Measurements from ENCODE around the gene MAPK11.

The MAPK11 gene

GRCh38 chr22:50293441-50294318 lies 23.5 kb upstream of the MAPK11 start:
- peak; percentile 79 for DNase-seq (ENCODE audit: low spot score)

DNA sequence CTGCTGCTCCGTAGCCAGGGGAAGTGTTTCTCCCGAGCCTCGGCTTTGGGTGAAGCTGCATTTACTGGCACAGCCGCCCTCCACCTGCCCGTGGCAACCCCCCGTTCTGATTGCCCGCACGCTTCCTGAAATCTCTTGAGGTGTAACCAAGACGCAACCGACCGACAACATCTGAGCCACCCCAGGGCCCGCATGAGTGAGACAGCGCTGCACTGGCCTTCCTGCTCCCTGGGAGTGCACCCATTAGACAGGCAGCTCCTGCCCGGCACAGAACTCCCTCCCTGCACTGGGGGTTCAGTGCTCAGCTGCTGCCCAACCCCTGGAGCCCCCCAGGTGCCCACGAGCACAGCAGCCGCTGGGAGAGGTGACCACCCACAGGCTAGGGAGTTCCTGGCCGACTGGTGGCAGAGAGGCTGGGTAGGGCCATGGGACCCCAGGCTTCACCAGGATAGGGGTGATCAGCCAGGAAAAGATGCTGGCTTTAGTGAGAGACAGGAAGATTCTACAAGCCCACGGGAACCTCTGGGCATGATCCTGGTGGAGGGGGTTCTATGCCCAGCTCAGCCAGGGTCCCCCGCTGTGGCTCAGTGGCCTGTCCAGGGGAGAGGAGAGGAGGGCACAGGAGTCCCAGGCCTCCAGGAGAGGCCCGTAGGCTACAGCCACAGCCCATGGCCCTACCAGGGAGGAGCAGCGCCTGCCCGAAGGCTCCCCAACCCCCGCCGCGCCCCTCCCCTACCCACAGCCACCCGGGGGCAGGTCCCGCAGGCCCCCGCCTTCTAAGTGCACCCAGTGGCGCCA lies 22.7 kb upstream of the MAPK11 start:
- no peak for DNase-seq (ENCODE audit: low spot score)

GRCh38 chr22:50289942-50290630 lies 19.9 kb upstream of the MAPK11 start:
- no peak for DNase-seq (ENCODE audit: low spot score)

- DNase-seq (ENCODE audit: low spot score): no peak
Measured at GRCh38 chr22:50289151-50289941, 19.2 kb upstream of the MAPK11 start.

- no peak for DNase-seq (ENCODE audit: low spot score)
Measured at GRCh38 chr22:50287731-50288130, 17.6 kb upstream of the MAPK11 start.

- no peak for DNase-seq (ENCODE audit: low spot score)
Measured at GRCh38 chr22:50286701-50287318, 16.6 kb upstream of the MAPK11 start.

- no peak for DNase-seq (ENCODE audit: low spot score)
Measured at GRCh38 chr22:50286275-50286674, 16.1 kb upstream of the MAPK11 start.

GRCh38 chr22:50285568-50286229 lies 15.5 kb upstream of the MAPK11 start:
- no peak for DNase-seq (ENCODE audit: low spot score)

GRCh38 chr22:50284479-50284878 lies 14.3 kb upstream of the MAPK11 start:
- no peak for DNase-seq (ENCODE audit: low spot score)

DNA sequence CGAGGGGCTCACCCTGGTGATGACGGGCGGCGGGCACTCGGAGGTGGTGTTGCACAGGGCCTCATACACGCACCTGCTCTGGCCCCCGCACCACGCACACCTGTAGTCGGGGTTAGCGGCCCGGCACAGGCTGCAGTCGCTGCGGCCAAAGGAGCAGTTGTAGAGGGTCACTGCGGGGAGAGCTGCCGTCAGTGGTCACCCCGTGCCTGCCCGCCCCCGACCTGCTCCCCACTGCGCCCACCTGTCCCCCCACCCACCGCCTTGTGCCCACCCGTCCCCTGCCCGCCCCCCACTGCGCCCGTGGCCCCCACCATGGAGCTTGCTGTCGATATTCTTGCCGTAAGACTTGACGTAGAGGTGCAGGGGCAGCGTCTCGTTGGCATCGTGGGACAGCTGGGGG lies 13.6 kb upstream of the MAPK11 start:
- DNase-seq (ENCODE audit: low spot score): no peak

DNA sequence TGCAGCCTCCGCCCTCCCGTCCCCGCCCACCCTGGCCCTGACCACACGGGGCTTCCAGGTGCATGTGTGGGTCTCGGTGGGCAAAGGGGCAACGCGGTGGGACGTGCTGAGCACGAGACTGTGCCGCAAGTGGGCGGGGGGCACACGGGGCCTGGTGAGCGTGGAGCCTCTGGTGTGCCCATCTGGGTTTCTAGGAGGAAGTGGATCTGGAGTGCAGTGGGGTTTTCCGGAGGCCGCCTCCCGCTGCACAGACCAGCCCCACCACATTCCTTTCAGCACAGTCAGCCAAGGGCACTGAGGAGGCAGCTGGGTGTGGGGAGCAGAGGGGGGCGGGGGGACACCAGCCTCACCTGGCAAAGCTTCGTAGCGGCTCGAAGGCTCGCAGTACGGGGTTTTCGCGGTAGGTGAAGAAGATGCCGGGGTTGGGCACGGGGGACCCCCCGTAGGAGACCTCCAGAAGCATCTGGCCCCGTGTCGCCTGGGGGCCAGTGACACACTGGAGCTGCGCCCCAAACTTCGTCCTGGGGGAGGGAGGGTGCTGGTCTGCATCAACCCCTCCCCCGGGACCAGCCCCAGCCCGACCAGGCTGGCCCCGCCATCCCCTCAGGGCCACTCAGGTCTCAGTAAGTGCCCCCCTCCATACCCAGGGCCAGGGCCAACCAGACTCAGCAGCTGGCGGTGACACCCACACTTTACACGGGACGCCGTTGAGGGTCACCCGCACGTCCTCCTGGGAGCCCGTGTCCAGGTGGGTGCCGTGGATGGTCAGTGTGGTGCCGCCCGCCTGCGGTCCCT lies 12.4 kb upstream of the MAPK11 start:
- DNase-seq (ENCODE audit: low spot score): peak; percentile 82

- DNase-seq (ENCODE audit: low spot score): no peak
Measured at GRCh38 chr22:50281957-50282356, 11.8 kb upstream of the MAPK11 start.

- no peak for DNase-seq (ENCODE audit: low spot score)
Measured at GRCh38 chr22:50281384-50281760, 11.2 kb upstream of the MAPK11 start.

GRCh38 chr22:50280708-50281383 lies 10.7 kb upstream of the MAPK11 start:
- DNase-seq (ENCODE audit: low spot score): no peak

GRCh38 chr22:50280022-50280707 lies 10.0 kb upstream of the MAPK11 start:
- DNase-seq (ENCODE audit: low spot score): no peak

DNA sequence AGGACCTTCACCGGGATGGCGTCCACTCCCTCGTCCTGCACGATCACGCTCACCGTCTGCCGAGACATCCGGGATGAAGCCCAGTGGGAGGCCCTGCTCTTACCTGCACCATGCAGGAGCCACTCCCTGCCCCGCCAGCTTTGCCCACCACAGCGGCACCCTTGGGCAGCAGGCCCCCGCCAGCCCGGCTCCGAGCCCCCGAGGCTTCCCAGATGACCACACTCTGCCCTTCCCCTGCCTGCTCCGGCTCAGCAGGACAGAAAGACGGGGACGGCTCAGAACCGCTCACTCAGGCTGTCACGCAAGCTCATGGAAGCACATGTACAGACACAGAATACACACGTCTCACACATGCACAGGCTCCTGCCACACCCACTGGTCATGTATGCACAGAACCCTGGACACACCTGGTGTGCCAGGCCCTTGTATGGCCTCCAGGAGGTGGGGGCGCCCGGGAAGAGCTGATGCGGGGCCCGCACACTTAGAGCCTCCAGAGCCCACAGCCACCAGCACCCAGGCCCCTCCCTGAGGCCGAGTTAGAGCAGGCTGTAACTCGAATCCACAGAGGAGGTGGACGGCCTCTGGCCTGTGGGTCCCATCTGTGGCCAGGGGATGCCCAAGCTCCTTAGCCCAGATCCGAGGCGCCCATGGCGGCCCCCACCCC lies 8.9 kb upstream of the MAPK11 start:
- no peak for DNase-seq (ENCODE audit: low spot score)

GRCh38 chr22:50278461-50278860 lies 8.3 kb upstream of the MAPK11 start:
- no peak for DNase-seq (ENCODE audit: low spot score)

DNA sequence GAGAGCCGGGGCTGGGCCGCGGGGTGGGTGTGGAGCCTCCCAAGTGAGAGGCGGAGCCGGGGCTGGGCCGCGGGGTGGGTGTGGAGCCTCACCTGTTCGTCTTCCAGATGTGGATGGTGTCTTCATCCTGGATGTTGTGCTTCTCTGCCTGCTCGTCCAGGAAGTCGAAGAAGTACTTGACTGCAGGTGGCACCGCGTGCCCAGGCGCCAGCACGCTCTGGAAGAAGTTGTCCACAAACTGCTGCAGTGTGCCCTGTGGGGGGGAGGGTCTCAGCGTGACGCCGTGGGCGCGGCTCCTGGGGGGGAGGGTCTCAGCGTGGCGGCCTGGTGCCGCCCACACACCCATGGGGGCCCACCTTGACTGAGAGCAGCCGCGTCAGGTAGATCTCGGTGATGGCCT lies 7.6 kb upstream of the MAPK11 start:
- no peak for DNase-seq (ENCODE audit: low spot score)

Measured in SW480 (cell line).